Activated CD4-positive, CD25-positive, alpha-beta regulatory T cell treated with anti-CD3 and anti-CD28 coated beads, Interleukin-2, amount 50 U/mL, for 16 hours (primary cell): Measurements from ENCODE around the gene SH3PXD2A.
A peak's percentile ranks its signal among the peaks of the same experiment; 100 is the strongest.

Experiments used
- DNase-seq: peaks from one replicate; pipeline ENCODE4 v3.0.0-alpha.2; 2020; ENCODE audit warnings: low read depth, low spot score

The SH3PXD2A gene

GRCh38 chr10:103605359-103606096 is 249.8 kb downstream of the SH3PXD2A start:
- no peak for DNase-seq

GRCh38 chr10:103603382-103603781 is 252.0 kb downstream of the SH3PXD2A start:
- DNase-seq: no peak

- no peak for DNase-seq
Measured at GRCh38 chr10:103602852-103603155, 252.6 kb downstream of the SH3PXD2A start.

- DNase-seq: no peak
Measured at GRCh38 chr10:103602028-103602851, 253.1 kb downstream of the SH3PXD2A start.

DNA sequence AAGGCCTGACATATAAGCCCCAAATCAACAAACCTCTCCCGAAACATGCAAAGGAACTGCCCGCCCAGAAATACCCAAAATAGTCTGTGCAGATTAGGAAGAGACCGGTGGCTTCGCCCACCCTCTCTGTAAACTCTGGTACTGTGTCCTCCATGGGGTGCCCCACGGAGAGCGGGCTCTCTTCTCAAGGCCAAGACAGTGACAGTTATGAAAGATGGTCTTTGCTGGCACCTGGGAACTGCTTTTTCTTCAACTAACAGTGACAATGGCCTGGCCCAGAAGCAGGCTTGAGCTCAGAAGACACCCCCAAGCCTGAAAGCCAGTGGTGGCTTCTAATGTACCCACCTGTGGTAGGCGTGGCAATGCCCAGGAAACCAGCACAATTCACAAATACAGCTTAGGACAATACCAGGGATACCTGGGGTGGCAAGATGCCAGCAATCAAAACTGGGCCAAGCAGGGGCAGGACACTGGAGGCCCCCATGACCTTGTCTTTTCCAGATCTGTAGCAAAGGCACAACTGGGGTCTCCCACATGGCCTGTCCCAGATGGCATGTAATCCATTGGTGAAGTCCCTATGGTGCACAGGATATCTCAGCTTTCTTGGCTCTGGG is 254.3 kb downstream of the SH3PXD2A start:
- DNase-seq: no peak

- no peak for DNase-seq
Measured at GRCh38 chr10:103600325-103600724, 255.1 kb downstream of the SH3PXD2A start.

- DNase-seq: no peak
Measured at GRCh38 chr10:103599907-103600306, 255.5 kb downstream of the SH3PXD2A start.

GRCh38 chr10:103599211-103599610 is 256.2 kb downstream of the SH3PXD2A start:
- DNase-seq: no peak

- DNase-seq: no peak
Measured at GRCh38 chr10:103598654-103599115, 256.7 kb downstream of the SH3PXD2A start.

DNA sequence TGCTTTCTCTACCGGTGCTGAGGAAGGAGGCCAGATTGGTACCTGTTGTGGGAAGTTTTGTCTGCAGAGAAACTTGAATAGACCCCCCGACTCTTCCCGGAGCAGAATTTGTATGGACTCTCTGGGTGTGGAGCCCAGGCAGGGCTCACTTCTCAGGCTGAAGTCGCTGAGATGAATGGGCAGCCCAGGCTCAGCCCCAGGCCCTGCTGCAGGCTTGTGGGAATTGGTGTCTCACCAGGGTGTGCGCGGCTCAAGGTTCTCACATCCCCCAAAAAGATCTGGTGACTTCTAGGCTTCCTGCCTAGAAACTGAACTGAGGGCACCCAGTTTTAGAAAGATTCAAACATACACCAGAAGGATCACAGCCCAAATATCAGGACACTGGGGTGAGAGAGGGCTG is 258.4 kb downstream of the SH3PXD2A start:
- DNase-seq: no peak

DNA sequence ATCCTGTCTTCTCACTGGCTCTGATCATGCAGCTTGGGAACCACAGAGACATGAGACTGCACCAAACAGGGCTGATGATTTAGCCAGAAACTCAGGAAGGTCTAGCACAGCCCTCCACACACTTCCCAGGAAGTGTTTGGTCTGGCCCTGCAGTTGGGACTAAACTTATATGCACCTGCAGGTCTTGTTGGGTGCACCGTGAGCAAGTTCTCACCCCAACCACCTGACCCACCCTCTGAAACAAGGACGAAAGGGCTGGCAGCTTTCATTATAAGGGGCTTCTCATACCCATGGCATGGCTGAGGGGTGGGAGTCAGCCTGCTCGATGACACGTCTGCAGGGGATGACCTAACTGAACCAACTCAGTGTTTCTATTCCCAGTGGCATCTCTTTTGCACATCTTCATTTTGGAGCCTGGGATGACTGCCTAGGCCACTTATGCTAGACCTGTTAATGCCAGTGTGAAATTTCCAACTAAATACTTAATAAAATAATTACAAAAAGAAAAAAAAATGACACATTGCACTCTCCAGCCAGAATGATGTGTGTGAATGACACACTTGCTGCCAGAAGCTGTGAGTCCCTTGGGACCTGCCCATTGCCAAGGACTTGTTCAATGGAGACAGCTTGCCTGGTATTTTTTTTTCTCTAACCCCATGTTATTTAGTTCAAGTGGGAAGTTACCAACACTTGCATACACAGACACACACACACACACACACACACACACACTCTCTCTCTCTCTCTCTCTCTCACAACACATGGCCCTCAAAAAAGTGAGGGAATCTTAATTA is 259.2 kb downstream of the SH3PXD2A start:
- no peak for DNase-seq

DNA sequence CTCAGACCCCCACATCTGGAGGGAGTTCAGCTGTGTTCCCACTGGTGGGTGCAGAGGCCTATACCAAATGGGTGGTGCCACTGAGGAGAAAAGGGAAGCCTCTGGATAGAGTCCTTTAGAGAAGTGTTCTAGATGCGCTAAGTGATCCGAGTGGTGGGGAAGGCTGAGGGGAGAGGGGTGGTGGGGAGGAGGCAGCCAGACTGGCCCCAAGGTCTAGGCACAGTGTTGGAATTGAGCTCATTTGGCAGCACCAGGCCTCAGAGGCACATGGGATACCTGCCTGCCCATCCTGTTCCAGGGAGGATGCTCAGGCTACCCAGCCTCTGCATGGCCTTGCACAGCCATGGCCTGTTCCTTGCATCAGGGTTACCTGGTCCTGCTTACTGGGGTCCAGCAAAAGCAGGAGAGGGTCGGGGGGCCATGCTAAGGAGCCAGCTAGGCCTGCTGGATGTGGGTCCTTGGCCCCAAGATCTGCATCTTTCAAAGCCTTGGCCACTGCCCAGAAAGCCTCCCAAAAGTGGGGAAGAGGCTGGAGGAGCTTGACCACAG is 262.3 kb downstream of the SH3PXD2A start:
- DNase-seq: no peak

DNA sequence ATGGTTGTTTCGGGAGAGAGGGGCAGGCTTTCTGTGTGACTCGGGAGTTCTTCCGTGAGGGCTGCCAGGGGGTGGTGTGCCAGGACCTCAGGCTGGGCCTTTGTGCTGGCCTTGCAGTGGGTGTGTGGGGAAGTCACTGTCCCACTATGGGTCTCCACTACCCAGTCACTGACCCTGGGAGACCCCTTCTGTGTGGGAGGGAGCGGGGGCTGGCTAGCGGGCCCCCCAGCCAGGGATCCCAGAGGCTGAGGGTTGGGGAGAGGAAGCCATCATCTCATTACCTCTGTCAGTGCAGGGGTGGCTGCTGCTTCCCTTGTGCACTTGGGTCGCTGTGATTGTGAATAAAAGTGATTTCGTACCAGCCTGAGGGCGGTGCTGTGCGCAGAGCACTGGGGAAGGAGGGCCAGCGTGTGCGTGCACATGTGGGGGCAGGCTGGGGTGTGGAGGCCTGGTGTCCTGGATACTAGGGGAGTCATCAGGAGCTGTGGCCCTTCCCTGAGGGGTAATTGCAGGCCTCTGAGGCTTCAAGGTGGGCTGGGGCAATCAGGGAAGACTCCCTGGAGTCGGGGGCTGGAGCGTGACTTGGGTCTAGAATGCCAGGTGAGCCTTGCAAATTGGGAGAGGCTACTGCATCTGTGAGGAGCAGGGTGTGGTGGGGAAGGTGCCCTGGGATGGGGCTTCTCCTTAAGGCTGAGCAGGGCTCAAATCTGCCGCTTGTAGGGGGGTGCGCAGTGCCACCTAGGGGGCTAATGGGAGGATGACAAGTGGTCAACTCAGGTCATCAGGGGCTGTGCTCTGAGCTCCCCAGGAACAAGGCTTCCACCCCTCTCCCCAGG is 263.0 kb downstream of the SH3PXD2A start:
- no peak for DNase-seq

- DNase-seq: no peak
Measured at GRCh38 chr10:103590744-103591291, 264.6 kb downstream of the SH3PXD2A start.

DNA sequence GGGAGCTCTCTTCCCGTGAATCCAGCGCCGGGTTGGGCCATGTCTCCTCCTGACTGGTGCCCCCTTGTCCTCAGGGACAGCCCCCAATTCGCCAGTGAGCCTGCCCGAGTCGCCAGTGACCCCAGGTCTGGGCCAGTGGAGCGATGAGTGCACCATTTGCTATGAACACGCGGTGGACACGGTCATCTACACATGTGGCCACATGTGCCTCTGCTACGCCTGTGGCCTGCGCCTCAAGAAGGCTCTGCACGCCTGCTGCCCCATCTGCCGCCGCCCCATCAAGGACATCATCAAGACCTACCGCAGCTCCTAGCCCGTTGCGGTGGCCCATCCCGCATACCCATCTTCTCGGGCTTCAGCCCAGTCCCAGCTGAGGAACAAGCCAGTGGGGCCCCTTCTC is 265.3 kb downstream of the SH3PXD2A start:
- DNase-seq: no peak

DNA sequence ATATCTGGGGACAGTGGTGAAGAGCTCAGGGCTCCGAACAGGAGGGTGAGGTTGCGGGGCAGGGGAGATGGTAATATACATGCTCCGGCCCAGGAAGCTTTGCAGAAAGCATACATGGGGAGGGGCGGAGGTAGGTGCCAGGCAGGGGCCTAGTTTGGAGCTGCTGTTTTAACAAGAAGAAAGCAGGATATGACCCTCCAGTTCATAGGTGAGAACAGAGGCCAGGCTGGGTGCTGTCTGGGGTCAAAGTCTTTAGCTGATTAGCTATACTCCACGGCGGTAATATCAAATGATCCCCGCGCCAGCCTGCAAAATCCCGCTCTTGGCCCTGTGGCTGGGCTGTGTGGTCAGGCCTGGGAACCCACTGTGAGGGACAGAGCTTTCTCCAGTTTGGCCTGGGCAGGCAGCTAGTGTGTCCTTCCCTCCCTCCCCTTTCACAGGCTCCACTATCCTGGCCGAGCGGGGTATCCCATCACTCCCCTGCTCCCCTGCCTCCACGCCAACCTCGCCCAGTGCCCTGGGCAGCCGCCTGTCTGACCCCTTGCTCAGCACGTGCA is 266.2 kb downstream of the SH3PXD2A start:
- no peak for DNase-seq

GRCh38 chr10:103587073-103587472 is 268.3 kb downstream of the SH3PXD2A start:
- DNase-seq: no peak

DNA sequence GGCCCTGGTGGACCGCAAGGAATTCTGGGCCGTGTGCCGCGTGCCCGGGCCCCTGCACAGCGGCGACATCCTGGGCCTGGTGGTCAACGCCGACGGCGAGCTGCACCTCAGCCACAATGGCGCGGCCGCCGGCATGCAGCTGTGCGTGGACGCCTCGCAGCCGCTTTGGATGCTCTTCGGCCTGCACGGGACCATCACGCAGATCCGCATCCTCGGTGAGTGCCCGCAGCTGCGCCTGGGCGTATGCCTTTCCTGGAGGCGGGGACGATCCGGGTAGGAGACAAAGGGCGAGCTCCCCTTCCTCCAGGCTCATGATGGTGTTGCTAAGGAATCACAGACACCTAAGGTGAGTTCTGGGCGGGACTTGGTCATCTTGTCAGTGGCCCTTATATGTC is 270.4 kb downstream of the SH3PXD2A start:
- no peak for DNase-seq

DNA sequence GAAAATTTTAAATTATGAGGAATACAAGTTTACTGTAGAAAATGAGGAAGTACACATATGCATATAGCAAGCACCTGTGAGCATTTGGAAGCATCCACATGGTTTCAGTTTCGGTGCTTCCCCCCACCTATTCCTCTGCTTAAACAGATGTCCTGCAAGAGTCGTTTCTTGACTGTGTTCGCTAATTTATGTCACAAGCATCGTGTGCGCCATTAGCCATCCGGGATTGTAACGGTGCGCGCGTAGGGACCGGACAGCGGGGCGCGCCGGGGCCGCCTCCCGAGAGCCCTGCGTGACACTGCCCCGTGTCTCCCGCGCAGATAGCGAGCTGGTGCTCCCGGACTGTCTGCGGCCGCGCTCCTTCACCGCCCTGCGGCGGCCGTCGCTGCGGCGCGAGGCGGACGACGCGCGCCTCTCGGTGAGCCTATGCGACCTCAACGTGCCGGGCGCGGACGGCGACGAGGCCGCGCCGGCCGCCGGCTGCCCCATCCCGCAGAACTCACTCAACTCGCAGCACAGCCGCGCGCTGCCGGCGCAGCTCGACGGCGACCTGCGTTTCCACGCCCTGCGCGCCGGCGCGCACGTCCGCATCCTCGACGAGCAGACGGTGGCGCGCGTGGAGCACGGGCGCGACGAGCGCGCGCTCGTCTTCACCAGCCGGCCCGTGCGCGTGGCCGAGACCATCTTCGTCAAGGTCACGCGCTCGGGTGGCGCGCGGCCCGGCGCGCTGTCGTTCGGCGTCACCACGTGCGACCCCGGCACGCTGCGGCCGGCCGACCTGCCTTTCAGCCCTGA is 271.0 kb downstream of the SH3PXD2A start:
- DNase-seq: peak; percentile 30
